Measurements from ENCODE around the gene CLDN24.

CLDN24 gene

GRCh38 chr4:183322326-183322725 lies at the start of gene CLDN24:
CLDN24 (minus strand) TSS chr4:183322426; CDS start chr4:183322426, 0 bp downstream.
- no peak for DNase-seq (ENCODE audit: low read depth in 2 of 2)

GRCh38 chr4:183370786-183371185 lies 48.6 kb upstream of the CLDN24 start:
- DNase-seq (ENCODE audit: low read depth in 2 of 2), result no peak

- DNase-seq (ENCODE audit: low read depth in 2 of 2), result no peak
Observed at GRCh38 chr4:183369073-183369472, 46.8 kb upstream of the CLDN24 start.

- DNase-seq (ENCODE audit: low read depth in 2 of 2), result no peak
Observed at GRCh38 chr4:183366206-183366835, 44.1 kb upstream of the CLDN24 start.

GRCh38 chr4:183364025-183364424 lies 41.8 kb upstream of the CLDN24 start:
- DNase-seq (ENCODE audit: low read depth in 2 of 2), result no peak

GRCh38 chr4:183362916-183363542 lies 40.8 kb upstream of the CLDN24 start:
- no peak for DNase-seq (ENCODE audit: low read depth in 2 of 2)

- no peak for DNase-seq (ENCODE audit: low read depth in 2 of 2)
Observed at GRCh38 chr4:183362036-183362435, 39.8 kb upstream of the CLDN24 start.

GRCh38 chr4:183360161-183360919 lies 38.1 kb upstream of the CLDN24 start:
- DNase-seq (ENCODE audit: low read depth in 2 of 2), result no peak

- DNase-seq (ENCODE audit: low read depth in 2 of 2), result no peak
Observed at GRCh38 chr4:183358215-183358755, 36.1 kb upstream of the CLDN24 start.

- DNase-seq (ENCODE audit: low read depth in 2 of 2), result no peak
Observed at GRCh38 chr4:183356931-183357675, 34.9 kb upstream of the CLDN24 start.

- no peak for DNase-seq (ENCODE audit: low read depth in 2 of 2)
Observed at GRCh38 chr4:183356173-183356830, 34.1 kb upstream of the CLDN24 start.

GRCh38 chr4:183355405-183355804 lies 33.2 kb upstream of the CLDN24 start:
- DNase-seq (ENCODE audit: low read depth in 2 of 2), result no peak

GRCh38 chr4:183354219-183354618 lies 32.0 kb upstream of the CLDN24 start:
- DNase-seq (ENCODE audit: low read depth in 2 of 2), result no peak

- no peak for DNase-seq (ENCODE audit: low read depth in 2 of 2)
Observed at GRCh38 chr4:183353557-183353956, 31.3 kb upstream of the CLDN24 start.

GRCh38 chr4:183352546-183352945 lies 30.3 kb upstream of the CLDN24 start:
- no peak for DNase-seq (ENCODE audit: low read depth in 2 of 2)

- DNase-seq (ENCODE audit: low read depth in 2 of 2), result no peak
Observed at GRCh38 chr4:183350317-183351071, 28.3 kb upstream of the CLDN24 start.

- no peak for DNase-seq (ENCODE audit: low read depth in 2 of 2)
Observed at GRCh38 chr4:183349673-183350072, 27.4 kb upstream of the CLDN24 start.

- peak; percentile 21 to 46 for DNase-seq (ENCODE audit: low read depth in 2 of 2)
Observed at GRCh38 chr4:183348706-183349659, 26.8 kb upstream of the CLDN24 start.

- DNase-seq (ENCODE audit: low read depth in 2 of 2), result no peak
Observed at GRCh38 chr4:183348136-183348535, 25.9 kb upstream of the CLDN24 start.
